ENCODE results near the gene NKTR.
A peak's percentile ranks its signal among the peaks of the same experiment; 100 is the strongest.
"Not testable (repeated sequence)": the region's sequence is repeated elsewhere in the genome, so short reads cannot be mapped to it uniquely, and the experiment has no call there.

The NKTR gene

DNA sequence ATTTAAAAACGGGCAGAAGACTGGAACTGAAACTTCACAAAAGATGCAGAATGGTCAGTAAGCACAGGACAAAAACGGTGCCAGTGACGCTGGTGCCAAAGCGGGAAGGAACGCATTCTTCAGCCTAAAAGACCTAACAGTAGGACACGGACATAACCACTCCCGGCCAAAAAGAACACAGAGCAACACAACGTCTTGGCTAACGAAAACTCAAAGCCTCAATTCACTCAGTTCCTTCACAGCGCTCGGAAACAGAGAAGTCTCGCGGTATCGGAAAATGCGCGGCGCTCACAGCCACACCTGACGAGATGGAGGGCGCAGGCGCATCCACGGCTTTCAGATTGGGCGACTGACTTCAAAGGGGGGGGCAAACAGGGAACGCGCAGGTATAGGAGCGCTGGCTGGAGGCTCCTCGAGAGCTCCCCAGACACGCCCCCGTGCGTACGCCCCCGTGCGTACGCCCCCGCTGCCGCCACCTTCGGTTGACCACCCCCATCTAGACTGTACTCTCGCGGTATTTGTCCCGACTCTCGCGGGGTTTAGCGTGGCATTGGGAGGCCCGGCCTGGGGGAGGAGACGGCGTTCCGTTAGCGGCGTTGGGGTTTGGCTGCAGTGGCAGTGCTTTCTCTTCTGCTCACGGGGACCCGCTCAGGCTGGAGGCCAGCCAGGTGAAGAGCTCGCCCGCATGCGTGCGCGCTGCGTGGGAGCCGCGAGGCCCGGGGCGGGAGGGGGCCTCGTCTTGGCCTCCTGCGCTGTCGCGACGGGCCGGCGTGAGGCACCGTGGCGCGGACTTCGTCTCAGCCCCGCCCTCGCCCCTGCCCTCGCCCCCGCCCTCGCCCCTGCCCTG lies at the start of gene NKTR:
TSS of gene NKTR (plus strand) at position 576 of the 847 bp plus-strand sequence. CDS start 321 bp downstream, outside the sequence.
- peak; percentile 95 for DNase-seq (ENCODE audit: low spot score)

- DNase-seq (ENCODE audit: low spot score), result no peak
Measured at GRCh38 chr3:42552830-42553229, 47.7 kb upstream of the NKTR start.

DNA sequence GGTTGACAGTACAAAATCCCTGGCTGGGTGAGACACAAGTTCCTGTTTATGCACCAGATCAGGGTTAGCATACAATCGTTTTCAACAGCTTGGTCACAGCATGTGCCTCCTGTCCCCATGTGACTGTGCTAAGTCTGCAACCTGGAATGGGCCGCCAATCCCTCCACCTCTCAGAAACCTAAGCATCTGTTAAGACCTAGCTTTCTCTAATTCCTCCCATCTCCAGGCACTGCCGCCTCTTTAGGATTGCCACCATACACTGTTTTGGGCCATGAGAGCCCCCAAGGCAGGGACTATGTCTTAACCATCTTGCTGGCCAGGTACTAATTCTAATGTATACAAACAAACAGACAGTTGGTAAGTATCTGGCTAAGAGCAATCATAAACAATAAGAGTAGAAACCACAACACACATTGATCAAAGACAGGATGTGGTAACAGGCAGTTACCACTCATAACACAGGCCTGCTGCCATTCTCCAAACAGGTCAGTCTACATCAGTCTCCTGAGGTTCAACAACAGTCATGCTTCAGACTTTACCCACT lies 44.3 kb upstream of the NKTR start:
- peak; percentile 53 for DNase-seq (ENCODE audit: low spot score)

DNA sequence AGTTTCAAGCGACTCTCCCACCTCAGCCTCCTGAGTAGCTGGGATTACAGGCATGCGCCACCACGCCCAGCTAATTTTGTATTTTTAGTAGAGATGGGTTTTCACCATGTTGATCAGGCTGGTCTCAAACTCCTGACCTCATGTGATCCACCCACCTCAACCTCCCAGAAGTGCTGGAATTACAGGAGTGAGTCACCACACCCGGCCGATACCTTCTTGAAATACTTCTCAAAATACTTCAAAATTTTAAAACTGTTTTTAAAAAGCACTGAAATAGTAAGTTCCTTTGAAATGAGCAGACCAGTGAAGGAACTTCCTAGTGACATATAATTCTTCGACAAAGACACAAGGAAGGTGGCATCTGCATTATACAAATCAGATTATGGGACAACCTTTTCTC lies 43.7 kb upstream of the NKTR start:
- not testable (repeated sequence) for DNase-seq (ENCODE audit: low spot score)

- no peak for DNase-seq (ENCODE audit: low spot score)
Measured at GRCh38 chr3:42557854-42558253, 42.6 kb upstream of the NKTR start.

GRCh38 chr3:42562047-42562907 lies 38.2 kb upstream of the NKTR start:
- peak; percentile 47 for DNase-seq (ENCODE audit: low spot score)

- DNase-seq (ENCODE audit: low spot score), result no peak
Measured at GRCh38 chr3:42569593-42570142, 30.8 kb upstream of the NKTR start.

DNA sequence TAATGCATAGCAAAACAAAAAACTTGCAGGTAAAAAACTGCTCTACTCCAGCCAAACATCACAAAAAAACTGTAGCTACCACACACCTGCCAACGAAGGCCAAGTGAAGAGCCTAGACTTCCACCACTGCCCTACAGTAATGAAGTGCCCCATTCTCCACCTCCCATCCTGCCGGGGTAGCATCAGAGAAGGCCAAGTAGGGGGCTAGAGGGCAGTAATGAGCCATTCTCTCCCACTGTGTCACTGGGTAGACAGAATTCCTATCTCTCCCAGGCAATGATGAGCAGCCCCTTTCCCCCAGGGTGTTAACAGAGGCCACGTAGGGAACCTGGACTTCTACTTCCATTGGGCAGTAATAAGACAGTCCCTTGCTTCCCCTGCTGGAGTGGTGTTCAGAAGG lies 28.2 kb upstream of the NKTR start:
- peak; percentile 60 for DNase-seq (ENCODE audit: low spot score)

GRCh38 chr3:42575137-42575741 lies 25.2 kb upstream of the NKTR start:
- no peak for DNase-seq (ENCODE audit: low spot score)

DNA sequence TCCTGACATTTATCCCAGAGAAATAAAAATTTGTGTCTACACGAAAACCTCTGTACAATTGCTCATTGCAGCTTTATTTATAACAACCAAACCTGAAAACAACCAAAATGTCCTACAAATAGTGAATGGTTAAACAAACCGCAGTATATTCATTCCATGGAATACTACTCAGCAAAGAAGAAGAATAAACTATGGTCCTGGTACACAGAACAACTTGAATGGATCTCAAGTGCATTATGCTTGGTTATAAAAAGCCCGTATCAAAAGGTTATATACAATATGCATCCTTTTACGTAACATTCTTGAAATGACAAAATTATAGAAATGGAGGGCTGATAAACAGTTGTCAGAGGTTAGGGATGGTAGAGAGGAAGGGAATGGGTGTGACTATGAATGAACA lies 22.4 kb upstream of the NKTR start:
- DNase-seq (ENCODE audit: low spot score), result no peak

DNA sequence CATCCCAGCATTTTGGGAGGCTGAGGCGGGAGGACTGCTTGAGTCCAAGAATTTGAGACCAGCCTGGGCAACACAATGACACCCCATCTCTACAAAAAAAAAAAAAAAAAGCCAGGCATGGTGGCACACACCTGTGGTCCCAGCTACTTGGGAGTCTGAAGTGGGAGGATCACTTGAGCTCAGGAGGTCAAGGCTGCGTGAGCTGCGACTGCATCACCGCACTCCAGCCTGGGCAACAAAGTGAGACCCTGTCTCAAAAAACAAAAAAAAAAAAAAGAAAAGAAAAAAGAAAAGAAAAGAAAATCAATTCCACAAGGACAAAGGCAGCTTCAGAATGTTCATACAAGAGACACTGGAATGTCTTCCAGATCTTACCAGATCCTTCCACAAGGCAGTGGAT lies 21.1 kb upstream of the NKTR start:
- DNase-seq (ENCODE audit: low spot score), result not testable (repeated sequence)

GRCh38 chr3:42581400-42581708 lies 19.1 kb upstream of the NKTR start:
- no peak for DNase-seq (ENCODE audit: low spot score)

DNA sequence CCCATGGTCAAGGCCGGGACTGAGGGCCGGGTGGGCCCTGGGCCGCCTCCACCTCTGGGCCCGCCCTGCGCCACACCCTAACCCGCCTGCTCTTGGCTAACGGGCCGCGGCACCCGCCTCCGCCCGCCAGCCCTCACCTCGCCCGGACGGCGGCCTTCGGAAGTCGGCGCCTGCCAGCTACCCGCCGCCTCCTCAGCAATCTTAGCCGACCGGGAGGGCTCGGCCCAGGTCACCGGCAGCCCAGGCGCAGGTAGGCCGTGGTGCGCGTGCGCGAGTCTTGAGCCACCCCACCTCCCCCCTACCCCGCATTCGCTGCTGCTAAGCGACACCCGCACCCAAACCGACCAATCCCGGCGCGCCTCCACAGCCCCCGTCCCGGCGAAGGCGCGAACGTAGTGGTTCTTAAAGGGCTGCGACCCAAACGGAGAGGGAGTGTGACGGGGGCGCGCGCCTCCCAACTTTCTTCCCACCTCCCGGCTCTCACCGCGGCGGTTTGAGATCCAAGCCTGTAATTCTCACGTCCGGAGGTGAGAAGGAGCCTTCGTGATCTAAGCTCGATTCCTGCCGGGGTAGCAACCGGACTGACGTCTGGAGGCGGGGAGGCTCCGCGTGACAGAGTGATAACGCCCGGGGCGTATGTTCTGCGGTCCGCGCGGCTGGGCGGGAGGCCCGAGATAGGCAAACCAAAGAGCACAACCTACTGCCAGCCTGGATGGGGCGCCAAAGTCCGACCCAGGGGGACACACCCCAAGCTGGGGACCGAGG lies 18.6 kb upstream of the NKTR start, which contains the start of gene SEC22C:
TSS of gene SEC22C (minus strand) at position 259 of the 765 bp plus-strand sequence. CDS start 12,921 bp downstream, outside the sequence.
- peak; percentile 98 for DNase-seq (ENCODE audit: low spot score)

DNA sequence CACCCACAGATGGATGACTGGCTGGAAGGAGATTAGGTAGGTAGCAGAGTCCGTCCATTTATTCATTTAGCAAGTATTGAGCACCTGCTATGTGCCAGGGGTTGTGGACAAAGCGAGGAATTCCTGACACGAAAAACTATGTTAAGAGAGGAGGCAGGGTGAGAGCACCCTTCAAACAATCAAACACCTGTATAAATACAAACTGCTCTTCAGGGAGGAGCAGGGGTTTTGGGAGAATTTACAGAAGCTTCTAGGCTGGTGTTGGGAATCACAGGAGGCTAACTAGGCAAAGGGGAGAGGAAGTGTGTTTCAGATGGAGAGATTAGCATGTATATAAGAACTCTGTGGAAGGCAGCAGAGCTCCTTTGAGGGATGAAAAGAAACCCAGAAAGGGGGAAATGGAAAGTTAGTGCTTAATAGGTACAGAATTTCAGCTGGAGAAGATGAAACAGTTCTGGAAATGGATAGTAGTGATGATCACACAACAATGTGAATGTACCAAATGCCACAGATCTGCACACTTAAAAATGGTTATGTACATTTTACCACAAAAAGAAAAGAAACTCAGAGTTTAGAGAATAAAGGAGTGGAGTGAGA lies 17.9 kb upstream of the NKTR start:
- DNase-seq (ENCODE audit: low spot score), result no peak

DNA sequence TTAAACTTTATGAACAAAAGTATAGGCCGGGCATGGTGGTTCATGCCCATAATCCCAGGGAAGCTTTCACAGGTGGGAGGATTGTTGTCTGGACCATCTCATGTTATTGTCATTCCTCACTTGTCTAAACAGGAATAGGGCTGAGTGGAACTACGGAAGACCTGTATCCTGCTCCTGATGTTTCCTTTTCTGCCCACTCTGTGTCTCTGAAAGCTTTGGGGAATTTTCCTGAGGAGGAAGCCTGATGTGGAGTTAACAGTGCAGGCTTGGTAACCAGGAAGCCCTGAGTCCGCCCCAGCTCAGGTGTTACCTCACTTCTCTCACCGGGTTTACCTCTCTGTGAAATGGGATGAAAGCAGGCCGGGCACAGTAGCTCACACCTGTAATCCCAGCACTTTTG lies 11.9 kb upstream of the NKTR start:
- no peak for DNase-seq (ENCODE audit: low spot score)

GRCh38 chr3:42589382-42590109 lies 10.9 kb upstream of the NKTR start:
- DNase-seq (ENCODE audit: low spot score), result no peak

DNA sequence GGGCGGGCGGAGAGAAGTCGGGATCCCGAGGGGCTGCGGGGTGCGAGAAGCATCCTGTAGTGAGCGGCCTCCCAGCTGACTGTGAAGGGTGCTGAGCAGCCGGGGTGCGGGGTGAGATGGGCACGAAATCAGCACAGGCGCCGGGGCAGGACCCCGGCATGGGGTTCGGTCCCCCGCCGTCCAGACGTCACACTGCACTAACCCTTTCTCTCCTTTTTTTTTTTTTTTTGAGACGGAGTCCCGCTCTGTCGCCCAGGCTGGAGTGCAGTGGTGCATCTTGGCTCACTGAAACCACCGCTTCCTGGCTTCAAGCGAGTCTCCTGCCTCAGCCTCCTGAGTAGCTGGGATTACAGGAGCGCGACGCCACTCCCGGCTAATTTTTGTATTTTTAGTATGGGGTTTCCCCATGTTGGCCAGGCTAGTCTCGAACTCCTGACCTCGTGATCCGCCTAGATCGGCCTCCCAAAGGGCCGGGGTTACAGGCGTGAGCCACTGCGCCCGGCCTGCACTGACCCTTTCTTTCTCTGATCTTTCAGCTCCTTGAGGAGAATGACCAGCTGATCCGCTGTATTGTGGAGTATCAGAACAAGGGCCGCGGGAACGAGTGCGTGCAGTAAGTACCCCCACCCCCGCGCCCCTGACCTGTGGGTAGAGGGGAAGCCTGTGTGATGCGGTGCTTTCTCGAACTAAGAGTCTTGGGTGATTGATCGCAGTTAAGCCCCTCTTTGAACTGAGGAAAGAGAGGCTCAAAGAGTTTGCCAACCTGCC lies 9.3 kb upstream of the NKTR start:
- DNase-seq (ENCODE audit: low spot score), result no peak

DNA sequence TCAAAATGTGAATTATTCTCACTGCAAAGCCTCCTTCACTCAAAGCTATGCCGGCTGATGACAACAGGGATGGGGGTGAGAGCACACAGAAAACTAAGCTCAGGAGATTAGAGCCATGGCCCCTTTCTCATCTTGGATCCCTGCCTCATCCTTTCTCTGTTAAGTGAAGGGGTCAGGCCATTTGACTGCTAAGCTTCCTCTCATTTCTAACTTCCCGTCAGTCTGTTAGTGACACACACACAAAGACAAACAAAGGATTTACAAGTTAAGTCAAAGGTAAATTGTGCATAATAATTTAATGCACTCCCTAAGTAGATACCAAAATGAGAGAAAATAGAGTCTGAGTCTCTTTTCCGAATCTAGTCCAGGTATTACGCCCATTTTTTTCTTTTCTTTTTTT lies 8.7 kb upstream of the NKTR start:
- DNase-seq (ENCODE audit: low spot score), result no peak

DNA sequence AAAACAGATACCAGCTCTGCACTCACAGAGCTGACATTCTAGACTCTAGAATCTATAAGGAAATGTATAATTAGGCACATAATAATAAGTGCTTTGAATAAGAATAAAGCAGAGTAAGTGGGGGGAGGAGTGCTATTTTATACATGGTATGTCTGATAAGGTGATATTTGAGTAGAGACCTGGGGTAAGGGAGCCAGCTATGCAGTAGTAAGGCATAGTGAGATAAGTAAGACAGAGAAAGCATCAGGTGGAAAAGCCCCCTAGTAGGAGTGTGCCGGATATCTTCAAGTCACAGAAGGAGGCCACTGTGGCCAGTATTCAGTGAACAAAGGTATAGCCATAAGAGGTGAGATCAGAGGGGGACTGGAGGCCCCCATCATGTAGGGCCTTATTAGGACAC lies 6.9 kb upstream of the NKTR start:
- no peak for DNase-seq (ENCODE audit: low spot score)
